ENCODE measurements around the gene R3HCC1L. TPM values are rescaled to one million over a fixed set of nuclear protein-coding genes. Genes with fewer than 3 reads are reported as not detected.

The R3HCC1L gene
- total and polyA plus RNA-seq, 4 experiments from 2014 or later: 7.0 to 30.4 (median 20.5) TPM

GRCh38 chr10:98287321-98287720 lies 152.9 kb downstream of the R3HCC1L start:
- H3K9me3 Mint-ChIP-seq: peaks cover 0 to 8% (median 3%) of the 10 kb centered on the region in 8 donors
- peaks cover 9 to 14% of the 10 kb centered on the region in 2 donors for H3K27me3 Mint-ChIP-seq
- no peak overlapping the region for H3K4me3 Mint-ChIP-seq
- DNase-seq: no peak
- no peaks in the 10 kb centered on the region for H3K27me3 ChIP-seq (ENCODE audit: insufficient read depth, low read length)
- H3K36me3 Mint-ChIP-seq: no peaks in the 10 kb centered on the region
- CTCF ChIA-PET (ENCODE audit: partially characterized antibody): no interaction called here
- H3K4me3 ChIP-seq (ENCODE audit: low read length in 2 of 2): no peak overlapping the region
- H3K4me1 ChIP-seq (ENCODE audit: insufficient read depth, low read length): no peaks in the 10 kb centered on the region
- no peaks in the 10 kb centered on the region for H3K36me3 ChIP-seq (ENCODE audit: insufficient read depth, low read length)
- intact Hi-C loops (cut with micrococcal nuclease): no loop called here
- H3K9me3 ChIP-seq (ENCODE audit: control insufficient read depth in 1 of 2, low read length in 2 of 2): no peaks in the 10 kb centered on the region
- H3K27ac ChIP-seq (ENCODE audit: low read depth, low read length): no peak overlapping the region
- POLR2A ChIA-PET (ENCODE audit: partially characterized antibody): no interaction called here
- H3K27ac Mint-ChIP-seq: no peak overlapping the region
- H3K4me1 Mint-ChIP-seq: no peaks in the 10 kb centered on the region

- no peak overlapping the region for H3K27ac ChIP-seq (ENCODE audit: low read depth, low read length)
- H3K4me1 Mint-ChIP-seq: no peaks in the 10 kb centered on the region
- no peaks in the 10 kb centered on the region for H3K36me3 ChIP-seq (ENCODE audit: insufficient read depth, low read length)
- H3K4me3 ChIP-seq (ENCODE audit: low read length in 2 of 2): no peak overlapping the region
- intact Hi-C loops (cut with micrococcal nuclease): no loop called here
- no peaks in the 10 kb centered on the region for H3K27me3 ChIP-seq (ENCODE audit: insufficient read depth, low read length)
- H3K27ac Mint-ChIP-seq: no peak overlapping the region
- ChIA-PET CTCF (ENCODE audit: partially characterized antibody) (interaction anchor here (1.3 kb wide), 1 partner anchor 119 kb away, joined by 3 read pairs; no protein-coding TSS in a partner anchor), POLR2A (ENCODE audit: partially characterized antibody) (no interaction called here)
- H3K4me3 Mint-ChIP-seq: no peak overlapping the region
- no peaks in the 10 kb centered on the region for H3K36me3 Mint-ChIP-seq
- H3K9me3 ChIP-seq (ENCODE audit: control insufficient read depth in 1 of 2, low read length in 2 of 2): no peaks in the 10 kb centered on the region
- no peaks in the 10 kb centered on the region for H3K9me3 Mint-ChIP-seq
- DNase-seq: no peak
- H3K27me3 Mint-ChIP-seq: peaks cover 4 to 11% of the 10 kb centered on the region in 2 donors
- H3K4me1 ChIP-seq (ENCODE audit: insufficient read depth, low read length): no peaks in the 10 kb centered on the region
These were observed 155.3 kb downstream of the R3HCC1L start for GRCh38 chr10:98289802-98290209.

- Mint-ChIP-seq H3K36me3 (no peaks in the 10 kb centered on the region), H3K27ac (no peak overlapping the region), H3K9me3 (no peaks in the 10 kb centered on the region), H3K4me1 (no peaks in the 10 kb centered on the region), H3K27me3 (peaks cover 5 to 11% of the 10 kb centered on the region in 2 donors), H3K4me3 (no peak overlapping the region)
- CTCF ChIA-PET (ENCODE audit: partially characterized antibody): interaction anchor here (1.8 kb wide), 1 partner anchor 9 kb away, joined by 4 read pairs; no protein-coding TSS in a partner anchor
- no peaks in the 10 kb centered on the region for H3K27me3 ChIP-seq (ENCODE audit: insufficient read depth, low read length)
- no peaks in the 10 kb centered on the region for H3K36me3 ChIP-seq (ENCODE audit: insufficient read depth, low read length)
- no peak for DNase-seq
- no peaks in the 10 kb centered on the region for H3K9me3 ChIP-seq (ENCODE audit: control insufficient read depth in 1 of 2, low read length in 2 of 2)
- H3K4me1 ChIP-seq (ENCODE audit: insufficient read depth, low read length): no peaks in the 10 kb centered on the region
- H3K4me3 ChIP-seq (ENCODE audit: low read length in 2 of 2): no peak overlapping the region
- POLR2A ChIA-PET (ENCODE audit: partially characterized antibody): no interaction called here
- H3K27ac ChIP-seq (ENCODE audit: low read depth, low read length): no peak overlapping the region
- intact Hi-C loops (cut with micrococcal nuclease): no loop called here
These were observed 158.5 kb downstream of the R3HCC1L start for GRCh38 chr10:98292971-98293370.

GRCh38 chr10:98293550-98294269 lies 159.3 kb downstream of the R3HCC1L start:
- H3K4me1 Mint-ChIP-seq: no peaks in the 10 kb centered on the region
- no peak overlapping the region for H3K4me3 ChIP-seq (ENCODE audit: low read length in 2 of 2)
- no peaks in the 10 kb centered on the region for H3K9me3 Mint-ChIP-seq
- H3K27me3 Mint-ChIP-seq: peaks cover 5 to 13% of the 10 kb centered on the region in 2 donors
- ChIA-PET POLR2A (ENCODE audit: partially characterized antibody) (no interaction called here), CTCF (ENCODE audit: partially characterized antibody) (interaction anchor here (1.8 kb wide), 1 partner anchor 9 kb away, joined by 4 read pairs; no protein-coding TSS in a partner anchor)
- no peak for DNase-seq
- no peak overlapping the region for H3K27ac Mint-ChIP-seq
- intact Hi-C loops (cut with micrococcal nuclease): no loop called here
- no peak overlapping the region for H3K27ac ChIP-seq (ENCODE audit: low read depth, low read length)
- H3K27me3 ChIP-seq (ENCODE audit: insufficient read depth, low read length): no peaks in the 10 kb centered on the region
- H3K4me3 Mint-ChIP-seq: no peak overlapping the region
- H3K36me3 Mint-ChIP-seq: no peaks in the 10 kb centered on the region
- H3K36me3 ChIP-seq (ENCODE audit: insufficient read depth, low read length): no peaks in the 10 kb centered on the region
- H3K9me3 ChIP-seq (ENCODE audit: control insufficient read depth in 1 of 2, low read length in 2 of 2): no peaks in the 10 kb centered on the region
- H3K4me1 ChIP-seq (ENCODE audit: insufficient read depth, low read length): no peaks in the 10 kb centered on the region

- Mint-ChIP-seq H3K27ac (no peak overlapping the region), H3K27me3 (peaks cover 5 to 17% of the 10 kb centered on the region in 2 donors), H3K4me1 (no peaks in the 10 kb centered on the region), H3K36me3 (no peaks in the 10 kb centered on the region), H3K4me3 (no peak overlapping the region), H3K9me3 (no peaks in the 10 kb centered on the region)
- no peak for DNase-seq
- Histone ChIP-seq H3K36me3 (ENCODE audit: insufficient read depth, low read length) (no peaks in the 10 kb centered on the region), H3K4me3 (ENCODE audit: low read length in 2 of 2) (no peak overlapping the region), H3K9me3 (ENCODE audit: control insufficient read depth in 1 of 2, low read length in 2 of 2) (no peaks in the 10 kb centered on the region), H3K4me1 (ENCODE audit: insufficient read depth, low read length) (no peaks in the 10 kb centered on the region), H3K27ac (ENCODE audit: low read depth, low read length) (no peak overlapping the region), H3K27me3 (ENCODE audit: insufficient read depth, low read length) (no peaks in the 10 kb centered on the region)
- intact Hi-C loops (cut with micrococcal nuclease): no loop called here
- ChIA-PET POLR2A (ENCODE audit: partially characterized antibody) (no interaction called here), CTCF (ENCODE audit: partially characterized antibody) (no interaction called here)
These were observed 159.8 kb downstream of the R3HCC1L start for GRCh38 chr10:98294270-98294627.

Other genes with a start within 250 kb of the R3HCC1L start
- gene CRTAC1, start 104.0 kb upstream of the R3HCC1L start, total RNA-seq: not detected
- not detected for gene CRTAC1, start 104.0 kb upstream of the R3HCC1L start, polyA plus RNA-seq
- gene LOXL4, start 133.5 kb downstream of the R3HCC1L start, total RNA-seq: not detected
- under 1 TPM in 1 of 2 donors, not detected in 1; 0.10 TPM for gene LOXL4, start 133.5 kb downstream of the R3HCC1L start, polyA plus RNA-seq

All from CD4-positive, alpha-beta memory T cell (primary cell).